Osteoblast (primary cell): ENCODE data around the gene BIRC6. TPM values are rescaled to one million over a fixed set of nuclear protein-coding genes. Genes with fewer than 3 reads are reported as not detected.

ENCODE experiments used
- DNase-seq: peaks from one replicate; pipeline ENCODE4 v3.0.0; 2011; ENCODE audit warnings: low spot score, mixed read lengths; ENCODE audit not compliant: insufficient read length; ENCODE audit errors: missing footprints
- H2AFZ ChIP-seq: 2 replicates; pipeline ENCODE4 v1.6.0; 2011; ENCODE audit warnings: mild to moderate bottlenecking, low read length
- H3K27ac ChIP-seq: 2 replicates; pipeline ENCODE4 v1.5.1; 2011; ENCODE audit warnings: mild to moderate bottlenecking, low read depth, low read length, moderate library complexity
- H3K27me3 ChIP-seq: 2 replicates; pipeline ENCODE4 v1.6.0; 2012; ENCODE audit warnings: mild to moderate bottlenecking, control low read depth, inconsistent platforms, low read length, moderate library complexity; ENCODE audit not compliant: insufficient read depth
- H3K36me3 ChIP-seq: 2 replicates; pipeline ENCODE4 v1.5.1; 2011; ENCODE audit warnings: mild to moderate bottlenecking, low read length, control low read depth, moderate library complexity; ENCODE audit not compliant: insufficient read depth
- H3K4me1 ChIP-seq: 2 replicates; pipeline ENCODE4 v1.5.1; 2011; ENCODE audit warnings: mild to moderate bottlenecking, low read length, control low read depth, moderate library complexity; ENCODE audit not compliant: insufficient read depth
- H3K4me2 ChIP-seq: 2 replicates; pipeline ENCODE4 v1.6.0; 2011; ENCODE audit warnings: mild to moderate bottlenecking, low read length; ENCODE audit not compliant: insufficient read depth
- H3K4me3 ChIP-seq: fragments of 200-600 bp; sonication (generic); 3 replicates; pipeline ENCODE4 v1.5.1; 2012; ENCODE audit warnings: mild to moderate bottlenecking, low read length, inconsistent platforms; ENCODE audit not compliant: insufficient read depth
- H3K79me2 ChIP-seq: 2 replicates; pipeline ENCODE4 v1.6.0; 2012; ENCODE audit warnings: mild to moderate bottlenecking, low read length, control low read depth, inconsistent platforms; ENCODE audit not compliant: insufficient read depth
- H3K9me3 ChIP-seq: 2 replicates; pipeline ENCODE4 v1.5.1; 2011; ENCODE audit warnings: low read depth, low read length, control low read depth
- H4K20me1 ChIP-seq: 2 replicates; pipeline ENCODE4 v1.6.0; 2012; ENCODE audit warnings: mild to moderate bottlenecking, low read length, control low read depth; ENCODE audit not compliant: insufficient read depth
- total RNA-seq: library from RNA; depleted of rRNA; stranded (reverse); fragments of >200 nt; gene quantifications from 2 replicates; pipeline ENCODE4 v1.2.3, GENCODE V29; 2012
- TF ChIP-seq, protein P1 (sequence below): IDR thresholded peaks from 2 replicates; pipeline ENCODE4 v1.5.1; 2011; ENCODE audit warnings: mild to moderate bottlenecking, low read depth, low read length, moderate library complexity; ENCODE audit errors: extremely low read depth

BIRC6 gene
- total RNA-seq, 1 donor, result 144 TPM

DNA sequence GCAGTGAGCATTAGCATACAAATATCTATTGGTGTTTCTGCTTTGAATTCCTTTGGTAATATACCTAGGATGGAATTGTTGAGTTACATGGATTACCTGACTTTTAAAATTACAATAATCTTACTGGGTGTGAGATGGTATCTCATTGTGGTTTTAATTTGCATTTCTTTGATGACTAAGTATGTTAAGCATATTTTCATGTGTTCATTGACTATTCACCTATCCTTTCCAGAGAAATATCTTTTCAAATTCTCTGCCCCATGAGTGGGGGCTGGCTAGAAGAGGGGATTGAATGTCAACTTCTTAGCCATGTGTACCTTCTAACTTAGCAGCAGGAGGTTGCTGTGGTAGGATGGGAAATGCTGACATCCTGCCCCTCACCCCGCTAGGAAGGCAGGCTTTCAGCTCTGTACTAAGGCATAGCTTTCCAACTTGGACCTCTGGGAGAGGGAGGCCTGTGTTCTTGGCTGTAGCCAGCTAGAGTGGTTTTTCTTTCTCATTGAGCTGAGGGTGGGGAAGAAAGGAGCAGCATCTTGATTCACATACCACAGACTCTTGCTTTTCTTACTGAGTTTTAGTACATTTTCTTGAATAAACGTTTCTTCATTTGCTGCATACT, 207.7 kb downstream of the BIRC6 start:
- no peak for DNase-seq
- no peaks in the 10 kb centered on the region for H3K4me1 ChIP-seq
- peaks cover 2% of the 10 kb centered on the region for H3K9me3 ChIP-seq
- H3K27me3 ChIP-seq, result no peaks in the 10 kb centered on the region
- H4K20me1 ChIP-seq, result no peaks in the 10 kb centered on the region
- H3K79me2 ChIP-seq, result peaks cover 6% of the 10 kb centered on the region
- H2AFZ ChIP-seq, result no peak overlapping the region
- H3K4me3 ChIP-seq, result no peak overlapping the region
- H3K36me3 ChIP-seq, result peaks cover 19% of the 10 kb centered on the region
- no peak overlapping the region for H3K27ac ChIP-seq
- H3K4me2 ChIP-seq, result no peak overlapping the region
- TF ChIP-seq, protein P1, sequence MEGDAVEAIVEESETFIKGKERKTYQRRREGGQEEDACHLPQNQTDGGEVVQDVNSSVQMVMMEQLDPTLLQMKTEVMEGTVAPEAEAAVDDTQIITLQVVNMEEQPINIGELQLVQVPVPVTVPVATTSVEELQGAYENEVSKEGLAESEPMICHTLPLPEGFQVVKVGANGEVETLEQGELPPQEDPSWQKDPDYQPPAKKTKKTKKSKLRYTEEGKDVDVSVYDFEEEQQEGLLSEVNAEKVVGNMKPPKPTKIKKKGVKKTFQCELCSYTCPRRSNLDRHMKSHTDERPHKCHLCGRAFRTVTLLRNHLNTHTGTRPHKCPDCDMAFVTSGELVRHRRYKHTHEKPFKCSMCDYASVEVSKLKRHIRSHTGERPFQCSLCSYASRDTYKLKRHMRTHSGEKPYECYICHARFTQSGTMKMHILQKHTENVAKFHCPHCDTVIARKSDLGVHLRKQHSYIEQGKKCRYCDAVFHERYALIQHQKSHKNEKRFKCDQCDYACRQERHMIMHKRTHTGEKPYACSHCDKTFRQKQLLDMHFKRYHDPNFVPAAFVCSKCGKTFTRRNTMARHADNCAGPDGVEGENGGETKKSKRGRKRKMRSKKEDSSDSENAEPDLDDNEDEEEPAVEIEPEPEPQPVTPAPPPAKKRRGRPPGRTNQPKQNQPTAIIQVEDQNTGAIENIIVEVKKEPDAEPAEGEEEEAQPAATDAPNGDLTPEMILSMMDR, result no peak

DNA sequence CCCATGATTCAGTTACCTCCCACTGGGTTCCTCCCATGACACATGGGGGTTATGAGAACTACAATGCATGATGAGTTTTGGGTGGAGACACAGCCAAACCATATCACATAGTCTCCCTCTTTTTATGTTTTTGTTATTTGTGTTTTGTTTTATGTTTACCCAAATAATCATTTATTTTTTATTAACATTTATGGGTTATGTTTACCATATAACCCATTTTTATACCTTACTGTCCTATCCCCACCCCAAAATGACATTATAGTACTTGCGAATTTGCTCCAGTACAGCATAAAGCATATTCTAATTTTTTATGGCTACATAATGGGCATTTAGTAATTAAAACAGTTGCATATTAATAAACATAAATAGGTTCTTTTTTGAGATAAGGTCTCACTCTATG, 209.1 kb downstream of the BIRC6 start:
- no peak for DNase-seq
- peaks cover 19% of the 10 kb centered on the region for H3K36me3 ChIP-seq
- no peak overlapping the region for H3K4me2 ChIP-seq
- no peaks in the 10 kb centered on the region for H3K27me3 ChIP-seq
- H2AFZ ChIP-seq, result no peak overlapping the region
- H3K9me3 ChIP-seq, result peaks cover 2% of the 10 kb centered on the region
- H4K20me1 ChIP-seq, result no peaks in the 10 kb centered on the region
- H3K79me2 ChIP-seq, result peaks cover 15% of the 10 kb centered on the region
- TF ChIP-seq, protein P1, result no peak
- no peak overlapping the region for H3K27ac ChIP-seq
- H3K4me1 ChIP-seq, result no peaks in the 10 kb centered on the region
- H3K4me3 ChIP-seq, result no peak overlapping the region

DNA sequence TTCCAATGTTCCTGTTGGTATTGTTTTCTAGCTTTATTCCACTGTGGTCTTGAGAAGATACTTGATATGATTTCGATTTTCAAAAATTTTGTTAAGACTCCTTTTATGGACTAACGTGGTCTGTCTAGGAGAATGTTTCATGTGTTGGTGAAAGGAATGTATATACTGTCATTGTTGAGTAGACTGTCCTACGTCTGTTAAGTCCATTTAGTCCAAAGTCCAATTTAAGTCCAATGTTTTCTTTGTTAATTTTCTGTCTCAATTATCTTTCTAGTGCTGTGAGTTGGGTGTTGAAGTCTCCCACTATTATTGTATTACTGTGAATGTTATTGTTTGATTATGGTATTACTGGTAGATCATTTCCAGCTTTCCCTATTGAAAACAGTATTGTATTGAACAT, 215.2 kb downstream of the BIRC6 start:
- TF ChIP-seq, protein P1, result no peak
- no peak overlapping the region for H3K27ac ChIP-seq
- no peaks in the 10 kb centered on the region for H3K9me3 ChIP-seq
- H3K4me2 ChIP-seq, result no peak overlapping the region
- H3K36me3 ChIP-seq, result peaks cover 16% of the 10 kb centered on the region
- no peak for DNase-seq
- H3K27me3 ChIP-seq, result no peaks in the 10 kb centered on the region
- H2AFZ ChIP-seq, result no peak overlapping the region
- no peaks in the 10 kb centered on the region for H4K20me1 ChIP-seq
- no peak overlapping the region for H3K4me3 ChIP-seq
- H3K4me1 ChIP-seq, result no peaks in the 10 kb centered on the region
- H3K79me2 ChIP-seq, result peaks cover 41% of the 10 kb centered on the region

DNA sequence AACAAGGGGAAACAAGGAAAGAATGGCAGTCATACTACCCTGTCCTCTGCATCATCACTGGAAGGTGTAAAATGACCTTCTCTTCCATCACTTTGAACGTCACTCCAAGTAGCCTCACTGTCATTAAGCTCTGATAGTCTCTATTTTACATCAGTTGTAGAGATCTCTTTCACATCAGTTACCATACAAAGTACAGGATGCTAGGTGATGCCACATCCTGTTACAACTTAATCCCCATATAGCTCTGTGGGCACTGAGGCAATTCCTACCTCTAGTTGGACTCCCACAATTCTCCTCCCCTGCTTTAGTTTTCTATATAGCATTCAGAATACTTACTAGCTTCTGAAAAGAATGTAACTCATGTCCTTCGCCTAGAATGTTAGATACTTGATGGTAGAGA, 215.9 kb downstream of the BIRC6 start:
- Histone ChIP-seq H3K36me3 (peaks cover 16% of the 10 kb centered on the region), H3K27me3 (no peaks in the 10 kb centered on the region), H4K20me1 (no peaks in the 10 kb centered on the region), H3K4me3 (no peak overlapping the region), H2AFZ (no peak overlapping the region), H3K4me1 (no peaks in the 10 kb centered on the region), H3K4me2 (no peak overlapping the region), H3K79me2 (peaks cover 41% of the 10 kb centered on the region), H3K27ac (no peak overlapping the region), H3K9me3 (no peaks in the 10 kb centered on the region)
- TF ChIP-seq, protein P1, result no peak
- no peak for DNase-seq
